ENCODE results near the gene AGTPBP1. TPM values are rescaled to one million over a fixed set of nuclear protein-coding genes. Genes with fewer than 3 reads are reported as not detected.

The AGTPBP1 gene
- total RNA-seq, 1 donor from 2014 or later, result 122 TPM

GRCh38 chr9:85740787-85741094 is 1.0 kb downstream of the AGTPBP1 start:
- Mint-ChIP-seq H3K9me3 (no peaks in the 10 kb centered on the region), H3K4me1 (peaks cover 34% of the 10 kb centered on the region), H3K36me3 (no peaks in the 10 kb centered on the region), H3K27ac (peak overlapping the region; percentile 95), H3K4me3 (peak overlapping the region; percentile 97), H3K27me3 (ENCODE audit: insufficient read depth, low read depth) (no peaks in the 10 kb centered on the region)
- Histone ChIP-seq H4K20me1 (ENCODE audit: low read depth) (peaks cover 48% of the 10 kb centered on the region), H3F3A (ENCODE audit: low read depth) (peaks cover 31% of the 10 kb centered on the region), H3K79me2 (ENCODE audit: low read depth) (peaks cover 56% of the 10 kb centered on the region), H3K9ac (peak overlapping the region; percentile 45), H3K4me2 (peak overlapping the region; percentile 79), H3K4me1 (peaks cover 39% of the 10 kb centered on the region), H3K27ac (peak overlapping the region; percentile 89), H2AFZ (replicated peaks) (no peak overlapping the region), H3K4me3 (peak overlapping the region; percentile 84), H3K9me3 (ENCODE audit: low read depth) (no peaks in the 10 kb centered on the region), H3K27me3 (no peaks in the 10 kb centered on the region), H3K36me3 (no peaks in the 10 kb centered on the region)
- TF ChIP-seq CTCF (IDR thresholded peaks at IDR 0.05), result no peak
- no peak for TF ChIP-seq EZH2phosphoT487 (IDR thresholded peaks at IDR 0.05)
- DNase-seq (ENCODE audit: low spot score), result no peak

GRCh38 chr9:85738509-85738908 is 3.2 kb downstream of the AGTPBP1 start:
- Mint-ChIP-seq H3K27ac (no peak overlapping the region), H3K4me3 (no peak overlapping the region), H3K27me3 (ENCODE audit: insufficient read depth, low read depth) (no peaks in the 10 kb centered on the region), H3K9me3 (peaks cover 14% of the 10 kb centered on the region), H3K4me1 (peaks cover 26% of the 10 kb centered on the region), H3K36me3 (peaks cover 10% of the 10 kb centered on the region)
- H3K4me2 ChIP-seq, result peak overlapping the region; percentile 2
- H2AFZ ChIP-seq (replicated peaks), result no peak overlapping the region
- TF ChIP-seq EZH2 (IDR thresholded peaks at IDR 0.05) (no peak), CTCF (IDR thresholded peaks at IDR 0.05) (no peak), EZH2phosphoT487 (IDR thresholded peaks at IDR 0.05) (no peak)
- no peak overlapping the region for H3K27ac ChIP-seq
- no peak overlapping the region for H3K4me3 ChIP-seq
- peaks cover 30% of the 10 kb centered on the region for H3F3A ChIP-seq (ENCODE audit: low read depth)
- H3K9ac ChIP-seq, result no peak overlapping the region
- peaks cover 30% of the 10 kb centered on the region for H3K4me1 ChIP-seq
- H4K20me1 ChIP-seq (ENCODE audit: low read depth), result peaks cover 53% of the 10 kb centered on the region
- H3K27me3 ChIP-seq, result no peaks in the 10 kb centered on the region
- H3K79me2 ChIP-seq (ENCODE audit: low read depth), result peaks cover 78% of the 10 kb centered on the region
- no peaks in the 10 kb centered on the region for H3K9me3 ChIP-seq (ENCODE audit: low read depth)
- DNase-seq (ENCODE audit: low spot score), result peak; percentile 26
- no peaks in the 10 kb centered on the region for H3K36me3 ChIP-seq

DNA sequence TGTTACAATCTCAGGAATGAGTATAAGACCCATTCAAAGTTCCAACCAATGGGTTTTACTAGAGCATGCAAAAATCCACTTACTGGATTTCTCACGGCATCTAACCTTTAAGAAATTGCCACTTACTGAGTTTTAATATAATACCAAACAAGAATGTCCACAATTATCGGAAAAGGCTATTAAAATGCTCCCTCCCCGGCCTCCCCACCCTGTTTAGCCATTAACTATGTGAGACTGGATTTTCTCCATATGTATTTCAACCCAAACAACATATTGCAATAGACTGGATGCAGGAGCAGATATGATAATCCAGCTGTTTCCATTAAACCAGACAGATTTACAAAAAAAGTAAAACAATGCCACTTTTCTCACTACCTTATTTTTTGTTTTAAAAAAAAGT is 4.1 kb downstream of the AGTPBP1 start:
- H3K79me2 ChIP-seq (ENCODE audit: low read depth), result peaks cover 86% of the 10 kb centered on the region
- Mint-ChIP-seq H3K27ac (no peak overlapping the region), H3K4me3 (no peak overlapping the region), H3K27me3 (ENCODE audit: insufficient read depth, low read depth) (no peaks in the 10 kb centered on the region), H3K9me3 (peaks cover 22% of the 10 kb centered on the region), H3K4me1 (peaks cover 18% of the 10 kb centered on the region), H3K36me3 (peaks cover 15% of the 10 kb centered on the region)
- no peak overlapping the region for H3K4me3 ChIP-seq
- no peak overlapping the region for H3K27ac ChIP-seq
- no peaks in the 10 kb centered on the region for H3K36me3 ChIP-seq
- H3K27me3 ChIP-seq, result no peaks in the 10 kb centered on the region
- peaks cover 22% of the 10 kb centered on the region for H3F3A ChIP-seq (ENCODE audit: low read depth)
- TF ChIP-seq EZH2 (IDR thresholded peaks at IDR 0.05) (no peak), CTCF (IDR thresholded peaks at IDR 0.05) (no peak), EZH2phosphoT487 (IDR thresholded peaks at IDR 0.05) (no peak)
- H3K9me3 ChIP-seq (ENCODE audit: low read depth), result no peaks in the 10 kb centered on the region
- no peak overlapping the region for H2AFZ ChIP-seq (replicated peaks)
- peaks cover 53% of the 10 kb centered on the region for H4K20me1 ChIP-seq (ENCODE audit: low read depth)
- H3K4me1 ChIP-seq, result peaks cover 21% of the 10 kb centered on the region
- H3K9ac ChIP-seq, result no peak overlapping the region
- DNase-seq (ENCODE audit: low spot score), result no peak
- H3K4me2 ChIP-seq, result no peak overlapping the region

Measured in neural progenitor cell (in vitro differentiated cells).